Measurements from ENCODE around the gene NPFFR1.

GRCh38 chr10:70241081-70241480 lies 42.7 kb downstream of the NPFFR1 start:
- TF ChIP-seq CTCF (IDR thresholded peaks at IDR 0.05) (no peak), POLR2A (IDR thresholded peaks at IDR 0.05; ENCODE audit: low read depth) (no peak)

Data from esophagus muscularis mucosa (tissue), 3 donors.